ENCODE measurements around the gene OR10A5. TPM values are rescaled to one million over a fixed set of nuclear protein-coding genes. Genes with fewer than 3 reads are reported as not detected.

Gene OR10A5
- total RNA-seq, 4 donors from 2014 or later: not detected

GRCh38 chr11:6888830-6889229 lies 43.3 kb downstream of the OR10A5 start:
- intact Hi-C loops (cut with DNase I): no loop called here
- Histone ChIP-seq H3K27ac (no peak overlapping the region), H3K27me3 (no peaks in the 10 kb centered on the region), H3K4me1 (no peaks in the 10 kb centered on the region), H3K4me3 (no peak overlapping the region), H3K36me3 (no peaks in the 10 kb centered on the region), H3K9me3 (no peaks in the 10 kb centered on the region)
- TF ChIP-seq POLR2A (IDR thresholded peaks at IDR 0.05): no peak
- no peak for TF ChIP-seq CTCF (IDR thresholded peaks at IDR 0.05)
- 82 to 87% methylated on average over 4 of the region's 4 CpGs for WGBS, 2 donors
- no peak for DNase-seq

- intact Hi-C loops (cut with DNase I): no loop called here
- H3K27me3 ChIP-seq: no peaks in the 10 kb centered on the region
- DNase-seq: no peak
- H3K4me3 ChIP-seq: no peak overlapping the region
- no peaks in the 10 kb centered on the region for H3K4me1 ChIP-seq
- 85 to 87% methylated on average over 1 of the region's 1 CpG for WGBS, 2 donors
- no peak overlapping the region for H3K27ac ChIP-seq
- H3K36me3 ChIP-seq: no peaks in the 10 kb centered on the region
- TF ChIP-seq POLR2A (IDR thresholded peaks at IDR 0.05) (no peak), CTCF (IDR thresholded peaks at IDR 0.05) (no peak)
- H3K9me3 ChIP-seq: no peaks in the 10 kb centered on the region
Measured at GRCh38 chr11:6889835-6890234, 44.4 kb downstream of the OR10A5 start.

GRCh38 chr11:6892400-6892799 lies 46.9 kb downstream of the OR10A5 start, which contains the start of gene OR2D2:
OR2D2 (minus strand) TSS chr11:6892500; CDS start chr11:6892500, 0 bp downstream.
- 76 to 83% methylated on average over 2 of the region's 2 CpGs for WGBS, 2 donors
- Histone ChIP-seq H3K4me3 (no peak within 1 kb of the TSS), H3K9me3 (no peaks in the 10 kb centered on the region), H3K27ac (no peak within 1 kb of the TSS), H3K36me3 (no peaks in the 10 kb centered on the region), H3K4me1 (no peaks in the 10 kb centered on the region), H3K27me3 (no peaks in the 10 kb centered on the region)
- no peak for DNase-seq
- TF ChIP-seq CTCF (IDR thresholded peaks at IDR 0.05) (no peak), POLR2A (IDR thresholded peaks at IDR 0.05) (no peak)
- intact Hi-C loops (cut with DNase I): no loop called here

- Histone ChIP-seq H3K27ac (no peak overlapping the region), H3K36me3 (no peaks in the 10 kb centered on the region), H3K4me1 (no peaks in the 10 kb centered on the region), H3K4me3 (no peak overlapping the region), H3K9me3 (no peaks in the 10 kb centered on the region), H3K27me3 (no peaks in the 10 kb centered on the region)
- DNase-seq: no peak
- intact Hi-C loops (cut with DNase I): no loop called here
- TF ChIP-seq POLR2A (IDR thresholded peaks at IDR 0.05) (no peak), CTCF (IDR thresholded peaks at IDR 0.05) (no peak)
Measured at GRCh38 chr11:6894097-6894496, 48.6 kb downstream of the OR10A5 start.

- no peak overlapping the region for H3K27ac ChIP-seq
- no peak overlapping the region for H3K4me3 ChIP-seq
- DNase-seq: no peak
- H3K27me3 ChIP-seq: no peaks in the 10 kb centered on the region
- TF ChIP-seq POLR2A (IDR thresholded peaks at IDR 0.05) (no peak), CTCF (IDR thresholded peaks at IDR 0.05) (no peak)
- intact Hi-C loops (cut with DNase I): no loop called here
- no peaks in the 10 kb centered on the region for H3K4me1 ChIP-seq
- no peaks in the 10 kb centered on the region for H3K36me3 ChIP-seq
- no peaks in the 10 kb centered on the region for H3K9me3 ChIP-seq
Measured at GRCh38 chr11:6895010-6895409, 49.5 kb downstream of the OR10A5 start.

Other genes with a start within 250 kb of the OR10A5 start
- gene RRP8, start 242.1 kb upstream of the OR10A5 start, total RNA-seq: 10 to 100 TPM; 10.9 to 23.5 (median 15.7) TPM
- 100 to 1,000 TPM in 1 of 4 donors, 10 to 100 TPM in 3; 34.5 to 128 (median 49.5) TPM for gene ILK, start 241.9 kb upstream of the OR10A5 start, total RNA-seq
- gene TAF10, start 233.5 kb upstream of the OR10A5 start, total RNA-seq: 10 to 100 TPM; 31.9 to 69.2 (median 48.6) TPM
- gene TPP1, start 226.3 kb upstream of the OR10A5 start, total RNA-seq: 10 to 100 TPM; 15.4 to 34.9 (median 27.8) TPM
- 1 to 10 TPM; 1.1 to 9.9 (median 2.3) TPM for gene DCHS1, start 189.9 kb upstream of the OR10A5 start, total RNA-seq
- 10 to 100 TPM; 18.9 to 31.8 (median 26.1) TPM for gene MRPL17, start 162.3 kb upstream of the OR10A5 start, total RNA-seq
- under 1 TPM in 3 of 4 donors, not detected in 1; 0.08 to 0.76 (median 0.13) TPM for gene OR2AG2, start 73.7 kb upstream of the OR10A5 start, total RNA-seq
- not detected for gene OR2AG1, start 62.7 kb upstream of the OR10A5 start, total RNA-seq
- gene OR6A2, start 46.0 kb upstream of the OR10A5 start, total RNA-seq: under 1 TPM in 3 of 4 donors, not detected in 1; 0.19 to 0.79 (median 0.38) TPM
- not detected for gene OR10A2, start 17.4 kb downstream of the OR10A5 start, total RNA-seq
- gene OR10A4, start 30.9 kb downstream of the OR10A5 start, total RNA-seq: not detected
- gene OR2D2, start 46.8 kb downstream of the OR10A5 start, total RNA-seq: under 1 TPM in 1 of 4 donors, not detected in 3; 0.40 TPM
- not detected for gene OR2D3, start 75.3 kb downstream of the OR10A5 start, total RNA-seq
- 1 to 10 TPM in 3 of 4 donors, under 1 TPM in 1; 0.91 to 3.2 (median 2.0) TPM for gene ZNF215, start 80.7 kb downstream of the OR10A5 start, total RNA-seq
- 1 to 10 TPM in 2 of 4 donors, under 1 TPM in 2; 0.40 to 2.1 (median 1.0) TPM for gene ZNF214, start 174.7 kb downstream of the OR10A5 start, total RNA-seq
- under 1 TPM in 1 of 4 donors, not detected in 3; 0.09 TPM for gene NLRP14, start 174.8 kb downstream of the OR10A5 start, total RNA-seq
- gene RBMXL2, start 243.3 kb downstream of the OR10A5 start, total RNA-seq: under 1 TPM in 1 of 4 donors, not detected in 3; 0.19 TPM

Measured in esophagus squamous epithelium (tissue), 5 donors.